Effector CD8-positive, alpha-beta T cell (primary cell): ENCODE results near the gene PPIL4.

Experiments
- DNase-seq: peaks from one replicate; lab custom pipeline; 2025; lab: John Stamatoyannopoulos, UW
- total RNA-seq, 4 experiments: gene quantifications; one replicate each; lab custom pipeline; 2026; lab: John Stamatoyannopoulos, UW

PPIL4 gene
- 44.5 to 69.0 (median 51.5) reads per million in 4 experiments for total RNA-seq

- DNase-seq: peak; percentile 93
Observed at GRCh38 chr6:149545754-149546471, at the start of gene PPIL4. PPIL4 (minus strand) TSS chr6:149546043; CDS start chr6:149546005, 38 bp downstream.

GRCh38 chr6:149593408-149593807 is 47.6 kb upstream of the PPIL4 start:
- DNase-seq: no peak

GRCh38 chr6:149592983-149593382 is 47.1 kb upstream of the PPIL4 start:
- no peak for DNase-seq

- DNase-seq: no peak
Observed at GRCh38 chr6:149586149-149586548, 40.3 kb upstream of the PPIL4 start.

GRCh38 chr6:149581349-149581748 is 35.5 kb upstream of the PPIL4 start:
- no peak for DNase-seq

GRCh38 chr6:149580880-149581279 is 35.0 kb upstream of the PPIL4 start:
- no peak for DNase-seq

- no peak for DNase-seq
Observed at GRCh38 chr6:149567945-149568585, 22.2 kb upstream of the PPIL4 start.

- no peak for DNase-seq
Observed at GRCh38 chr6:149567194-149567586, 21.3 kb upstream of the PPIL4 start.

GRCh38 chr6:149566410-149567193 is 20.8 kb upstream of the PPIL4 start:
- peak; percentile 41 for DNase-seq

GRCh38 chr6:149565527-149566409 is 19.9 kb upstream of the PPIL4 start, which contains the start of gene GINM1:
GINM1 (plus strand) TSS chr6:149566375; CDS start chr6:149566415, 40 bp downstream.
- peak; percentile 94 for DNase-seq

GRCh38 chr6:149563928-149564325 is 18.1 kb upstream of the PPIL4 start:
- no peak for DNase-seq

- no peak for DNase-seq
Observed at GRCh38 chr6:149563203-149563927, 17.5 kb upstream of the PPIL4 start.

GRCh38 chr6:149560736-149561135 is 14.9 kb upstream of the PPIL4 start:
- no peak for DNase-seq

GRCh38 chr6:149559389-149559788 is 13.5 kb upstream of the PPIL4 start:
- DNase-seq: no peak

GRCh38 chr6:149558029-149558428 is 12.2 kb upstream of the PPIL4 start:
- no peak for DNase-seq

- no peak for DNase-seq
Observed at GRCh38 chr6:149551920-149552319, 6.1 kb upstream of the PPIL4 start.

- peak; percentile 62 for DNase-seq
Observed at GRCh38 chr6:149545258-149545753, 537 bp downstream of the PPIL4 start.

GRCh38 chr6:149544646-149545257 is 1.1 kb downstream of the PPIL4 start:
- DNase-seq: no peak

- no peak for DNase-seq
Observed at GRCh38 chr6:149541139-149541538, 4.7 kb downstream of the PPIL4 start.

GRCh38 chr6:149534742-149535141 is 11.1 kb downstream of the PPIL4 start:
- DNase-seq: no peak
